Fibroblast of mammary gland (primary cell): ENCODE results near the gene KTN1.
A peak's percentile ranks its signal among the peaks of the same experiment; 100 is the strongest.

Experiments used
- DNase-seq: peaks from one replicate; pipeline ENCODE4 v3.0.0-alpha.2; 2010; ENCODE audit warnings: low read depth
- H3K4me3 ChIP-seq: 2 replicates; pipeline ENCODE4 v1.5.1; 2011; ENCODE audit warnings: low read depth, mild to moderate bottlenecking, low read length, moderate library complexity; ENCODE audit not compliant: control insufficient read depth
- TF ChIP-seq, protein P1 (sequence below): conservative IDR thresholded peaks from 2 replicates; pipeline ENCODE4 v1.5.1; 2011; ENCODE audit warnings: low read depth, low read length, inconsistent platforms; ENCODE audit not compliant: control insufficient read depth, insufficient read depth

KTN1 gene

DNA sequence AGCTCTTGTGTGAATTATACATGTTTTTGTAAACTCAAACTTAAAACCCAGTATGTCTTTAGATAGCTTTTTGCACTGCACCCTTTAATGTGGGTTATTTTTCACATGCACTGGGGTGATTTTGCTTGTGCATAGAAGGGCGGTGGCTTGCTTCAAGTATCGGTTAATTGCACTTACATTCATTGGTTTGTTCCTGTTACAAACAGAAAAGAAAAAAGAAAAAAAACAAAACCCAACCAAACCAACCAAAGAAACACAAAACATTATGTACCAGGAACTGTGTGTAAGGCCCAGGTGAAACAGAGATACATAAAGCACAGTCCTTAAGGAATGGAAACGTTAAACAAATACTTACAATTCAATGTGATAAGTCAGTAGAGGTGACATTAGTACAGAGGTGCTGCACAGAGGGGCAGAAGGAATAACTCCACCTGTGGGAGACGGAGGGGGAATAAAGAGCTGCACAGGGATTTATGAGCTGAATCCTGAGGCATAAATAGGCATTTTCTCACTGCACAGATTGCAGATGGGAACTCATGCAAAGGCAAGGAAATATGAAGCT, 151.4 kb downstream of the KTN1 start:
- H3K4me3 ChIP-seq: no peak overlapping the region
- DNase-seq: no peak
- TF ChIP-seq, protein P1, sequence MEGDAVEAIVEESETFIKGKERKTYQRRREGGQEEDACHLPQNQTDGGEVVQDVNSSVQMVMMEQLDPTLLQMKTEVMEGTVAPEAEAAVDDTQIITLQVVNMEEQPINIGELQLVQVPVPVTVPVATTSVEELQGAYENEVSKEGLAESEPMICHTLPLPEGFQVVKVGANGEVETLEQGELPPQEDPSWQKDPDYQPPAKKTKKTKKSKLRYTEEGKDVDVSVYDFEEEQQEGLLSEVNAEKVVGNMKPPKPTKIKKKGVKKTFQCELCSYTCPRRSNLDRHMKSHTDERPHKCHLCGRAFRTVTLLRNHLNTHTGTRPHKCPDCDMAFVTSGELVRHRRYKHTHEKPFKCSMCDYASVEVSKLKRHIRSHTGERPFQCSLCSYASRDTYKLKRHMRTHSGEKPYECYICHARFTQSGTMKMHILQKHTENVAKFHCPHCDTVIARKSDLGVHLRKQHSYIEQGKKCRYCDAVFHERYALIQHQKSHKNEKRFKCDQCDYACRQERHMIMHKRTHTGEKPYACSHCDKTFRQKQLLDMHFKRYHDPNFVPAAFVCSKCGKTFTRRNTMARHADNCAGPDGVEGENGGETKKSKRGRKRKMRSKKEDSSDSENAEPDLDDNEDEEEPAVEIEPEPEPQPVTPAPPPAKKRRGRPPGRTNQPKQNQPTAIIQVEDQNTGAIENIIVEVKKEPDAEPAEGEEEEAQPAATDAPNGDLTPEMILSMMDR: no peak

DNA sequence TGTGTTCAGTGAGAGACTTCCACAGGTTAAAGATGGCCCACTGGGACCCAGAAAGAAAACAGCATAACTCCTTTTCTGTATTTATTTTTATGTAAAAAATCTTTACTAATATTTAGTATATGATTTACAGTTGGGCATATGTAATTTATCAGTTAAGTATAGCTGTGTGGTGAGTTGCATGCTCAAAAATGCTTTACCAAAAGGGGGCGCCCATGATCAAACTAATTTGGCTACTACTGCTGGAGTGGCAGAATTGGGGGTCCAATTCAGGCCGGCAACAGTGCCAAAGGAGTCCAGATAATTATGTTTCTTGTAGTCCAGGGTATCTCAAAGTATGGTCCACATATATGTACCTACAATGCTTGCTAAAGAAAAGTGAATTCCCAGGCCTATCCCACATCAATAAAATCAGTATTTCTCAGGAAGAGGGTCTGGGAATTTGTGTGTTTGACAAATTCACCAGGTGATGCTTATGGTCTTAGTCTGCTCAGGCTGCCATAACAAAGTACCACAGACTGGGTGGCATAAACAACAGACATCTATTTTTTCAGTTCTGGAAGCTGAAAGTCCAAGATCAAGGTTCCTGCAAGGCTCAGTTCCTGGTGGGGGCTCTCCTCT, 152.0 kb downstream of the KTN1 start:
- TF ChIP-seq, protein P1: peak; percentile 63
- no peak overlapping the region for H3K4me3 ChIP-seq
- DNase-seq: peak; percentile 25

DNA sequence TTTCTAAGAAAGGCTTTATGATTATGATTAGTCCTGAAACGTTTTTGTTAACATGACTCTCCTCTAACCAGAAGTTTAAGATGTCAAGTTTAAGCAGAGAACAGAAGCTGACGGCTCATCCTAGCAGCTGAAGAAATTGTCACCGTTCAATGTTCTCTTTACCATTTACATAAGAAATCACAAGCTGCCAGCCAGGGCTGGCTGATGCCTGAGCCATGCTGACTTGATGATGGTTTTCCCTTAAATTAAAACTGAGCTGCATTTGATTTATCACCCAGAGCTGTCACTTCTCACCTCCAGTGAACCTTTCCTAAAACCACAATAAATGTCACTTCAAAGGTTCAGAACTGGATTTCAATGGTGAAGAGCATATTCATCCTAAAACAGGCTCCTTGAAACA, 153.6 kb downstream of the KTN1 start:
- DNase-seq: no peak

More for the DNA sequence above, 153.6 kb downstream of the KTN1 start:
- H3K4me3 ChIP-seq: no peak overlapping the region
- TF ChIP-seq, protein P1: no peak
